SK-N-SH (cell line): Measurements from ENCODE around the gene SMCP. TPM values are rescaled to one million over a fixed set of nuclear protein-coding genes. Genes with fewer than 3 reads are reported as not detected.
A peak's percentile ranks its signal among the peaks of the same experiment; 100 is the strongest.

Source experiments
- CTCF ChIA-PET: fragments of 300-600, 350-600 bp; formaldehyde crosslinking; extraction: SDS; loops from one replicate; lab custom pipeline; 2021; lab: Yijun Ruan, JAX
- POLR2A ChIA-PET: fragments of 350-600 bp; sonication (Branson Sonifier 250); formaldehyde crosslinking; extraction: SDS; loops from one replicate; lab custom pipeline; 2020; ENCODE audit warnings: antibody characterized with exemption, inconsistent platforms; lab: Yijun Ruan, JAX
- DNase-seq: peaks from one replicate; pipeline ENCODE4 v3.0.0; 2012
- H2AFZ ChIP-seq: fragments of 200-600 bp; sonication (generic); 2 replicates; pipeline ENCODE4 v1.8.1; 2016; ENCODE audit warnings: antibody characterized with exemption, mild to moderate bottlenecking, low read depth
- H3F3A ChIP-seq: fragments of 200-600 bp; sonication (generic); replicated peaks from 2 replicates; pipeline ENCODE3; 2016; ENCODE audit warnings: antibody characterized with exemption, mild to moderate bottlenecking; ENCODE audit not compliant: insufficient read depth
- H3K27ac ChIP-seq, 2 experiments: fragments of 200-500 bp in 1 of 2; fragments of 200-600 bp in 1 of 2; sonication (Bioruptor generic) in 1 of 2; sonication (generic), shearing (Covaris generic) in 1 of 2; 2 replicates each; pipeline versions ENCODE4 v1.5.1 to v1.6.1; 2014 to 2016; ENCODE audit warnings: low read depth in 2 of 2, inconsistent platforms in 1 of 2, low read length in 1 of 2, mild to moderate bottlenecking in 1 of 2, mixed read lengths in 1 of 2
- H3K27me3 ChIP-seq: fragments of 200-600 bp; sonication (generic), shearing (Covaris generic); 2 replicates; pipeline ENCODE4 v1.6.1; 2016; ENCODE audit warnings: mixed run types; ENCODE audit not compliant: insufficient read depth
- H3K36me3 ChIP-seq, 2 experiments: fragments of 200-500 bp in 1 of 2; fragments of 200-600 bp in 1 of 2; sonication (Bioruptor generic) in 1 of 2; sonication (generic) in 1 of 2; replicated peaks in 1 of 2; 2 replicates each; pipeline versions ENCODE3 to v1.5.1; 2014 to 2016; ENCODE audit warnings: low read length in 1 of 2, mild to moderate bottlenecking in 1 of 2; ENCODE audit not compliant: insufficient read depth in 2 of 2, control insufficient read depth in 1 of 2
- H3K4me1 ChIP-seq, 2 experiments: fragments of 200-500 bp in 1 of 2; fragments of 200-600 bp in 1 of 2; sonication (Bioruptor generic) in 1 of 2; sonication (generic), shearing (Covaris generic) in 1 of 2; 2 replicates each; pipeline versions ENCODE4 v1.5.1 to v1.6.1; 2014 to 2016; ENCODE audit warnings: low read depth in 1 of 2, low read length in 1 of 2, mixed run types in 1 of 2; ENCODE audit not compliant: insufficient read depth in 2 of 2, control insufficient read depth in 1 of 2
- H3K4me2 ChIP-seq: fragments of 200-600 bp; sonication (generic), shearing (Covaris generic); 2 replicates; pipeline ENCODE4 v1.6.1; 2017; ENCODE audit warnings: mixed run types
- H3K4me3 ChIP-seq, 2 experiments: fragments of 200-500 bp in 1 of 2; fragments of 200-600 bp in 1 of 2; sonication (Bioruptor generic) in 1 of 2; sonication (generic), shearing (Covaris generic) in 1 of 2; 2 replicates each; pipeline versions ENCODE4 v1.5.1 to v1.8.1; 2014 to 2016; ENCODE audit warnings: low read depth in 2 of 2, inconsistent platforms in 1 of 2, low read length in 1 of 2, mild to moderate bottlenecking in 1 of 2, mixed read lengths in 1 of 2, moderate library complexity in 1 of 2
- H3K79me2 ChIP-seq: fragments of 200-600 bp; sonication (generic); 2 replicates; pipeline ENCODE4 v1.8.1; 2017; ENCODE audit warnings: mild to moderate bottlenecking; ENCODE audit not compliant: insufficient read depth
- H3K9ac ChIP-seq: fragments of 200-600 bp; sonication (generic); 2 replicates; pipeline ENCODE4 v1.6.1; 2017; ENCODE audit warnings: mixed run types
- H3K9me2 ChIP-seq: fragments of 200-600 bp; sonication (generic); 2 replicates; pipeline ENCODE4 v1.6.1; 2017; ENCODE audit warnings: mixed run types
- H3K9me3 ChIP-seq: fragments of 200-600 bp; sonication (generic); 2 replicates; pipeline ENCODE4 v1.6.1; 2017; ENCODE audit warnings: mixed run types, mild to moderate bottlenecking, moderate library complexity
- H4K20me1 ChIP-seq: fragments of 200-600 bp; sonication (generic); 2 replicates; pipeline ENCODE4 v1.6.1; 2017; ENCODE audit warnings: mild to moderate bottlenecking, mixed run types; ENCODE audit not compliant: insufficient read depth
- EZH2phosphoT487 ChIP-seq: fragments of 200-600 bp; sonication (generic); IDR thresholded peaks from 2 replicates; pipeline ENCODE4 v1.6.1; 2017; ENCODE audit warnings: low read depth, mixed run types, mild to moderate bottlenecking, antibody characterized with exemption, moderate library complexity, borderline replicate concordance
- GATA2 ChIP-seq: sonication (generic); formaldehyde crosslinking; IDR thresholded peaks from 2 replicates; pipeline ENCODE4 v1.5.0; 2020; ENCODE audit warnings: mild to moderate bottlenecking, missing genetic modification reagents
- IRF3 ChIP-seq: fragments of 150-350 bp; IDR thresholded peaks from 2 replicates; pipeline ENCODE4 v1.6.1; 2016; ENCODE audit warnings: mild to moderate bottlenecking, low read depth, low read length
- MEF2A ChIP-seq: IDR thresholded peaks from 2 replicates; pipeline ENCODE4 v1.4.0; 2012; ENCODE audit warnings: low read depth, borderline replicate concordance
- NRF1 ChIP-seq: IDR thresholded peaks from 2 replicates; pipeline ENCODE4 v1.6.1; 2012; ENCODE audit warnings: low read depth, mild to moderate bottlenecking, low read length
- PBX3 ChIP-seq: IDR thresholded peaks from 2 replicates; pipeline ENCODE4; 2012
- SMC3 ChIP-seq: IDR thresholded peaks from 2 replicates; pipeline ENCODE4 v1.6.1; 2012; ENCODE audit warnings: low read depth, low read length, improper control_type of control experiment
- TAF1 ChIP-seq: IDR thresholded peaks from 2 replicates; pipeline ENCODE4 v1.6.1; 2012; ENCODE audit warnings: low read depth, mild to moderate bottlenecking, low read length, moderate library complexity, borderline replicate concordance
- TCF12 ChIP-seq: IDR thresholded peaks from 2 replicates; pipeline ENCODE4 v1.4.0; 2012
- TEAD4 ChIP-seq: IDR thresholded peaks from 2 replicates; pipeline ENCODE4 v1.4.0; 2012; ENCODE audit warnings: mild to moderate bottlenecking, borderline replicate concordance; ENCODE audit not compliant: insufficient read depth
- USF2 ChIP-seq: fragments of 150-350 bp; IDR thresholded peaks from 2 replicates; pipeline ENCODE4 v1.6.1; 2017; ENCODE audit warnings: antibody characterized with exemption, low read length, low read depth, borderline replicate concordance
- WGBS: methylation state at CpG from one replicate; pipeline ENCODE4 v1.1.6; 2017; ENCODE audit warnings: low lambda C conversion rate; 5-methylcytosine and 5-hydroxymethylcytosine counted together
- polyA plus RNA-seq, 3 experiments: library from polyadenylated mRNA; depleted of rRNA; stranded (reverse); fragments of >200 nt; gene quantifications; 2 replicates each; pipeline ENCODE4 v1.2.3, GENCODE V29; 2012

SMCP gene
- polyA plus RNA-seq, 1 of the 3 experiments (the other 2 are of a cell fraction), result not detected

- TF ChIP-seq EZH2phosphoT487 (no peak), SMC3 (no peak), USF2 (no peak), TAF1 (no peak), TCF12 (peak; percentile 74), TEAD4 (peak; percentile 58; the same call in 1 of the 2 replicates), IRF3 (no peak), NRF1 (no peak), MEF2A (0 out of 2 replicates have a peak, but pooled peaks have one; percentile 33)
Measured at GRCh38 chr1:152906023-152906565, 28.0 kb downstream of the SMCP start (continued).

GRCh38 chr1:152907686-152908601, 29.8 kb downstream of the SMCP start, which contains the start of gene IVL:
Gene IVL (plus strand): TSS chr1:152908546. CDS start chr1:152909798, 1,252 bp downstream.
- DNase-seq, result no peak
- peak within 1 kb of the TSS; percentile 73 for H2AFZ ChIP-seq
- H3F3A ChIP-seq, result peaks cover 35% of the 10 kb centered on the region
- H3K9me3 ChIP-seq, result no peaks in the 10 kb centered on the region
- no peaks in the 10 kb centered on the region for H3K27me3 ChIP-seq
- H3K36me3 ChIP-seq, result no peaks in the 10 kb centered on the region
- peaks cover 0 to 30% of the 10 kb centered on the region in 2 experiments; a peak in 2 of 4 replicates for H3K4me1 ChIP-seq
- TF ChIP-seq GATA2 (CRISPR knock-in tag), result no peak
- TF ChIP-seq PBX3, result peak; percentile 50; the same call in 1 of the 2 replicates
- no peaks in the 10 kb centered on the region for H3K9me2 ChIP-seq
- H3K27ac ChIP-seq, result peak within 1 kb of the TSS in 1 of 2 experiments; percentile 99; a peak in 2 of 4 replicates
- POLR2A ChIA-PET, result no interaction called here
- no peaks in the 10 kb centered on the region for H4K20me1 ChIP-seq
- H3K4me3 ChIP-seq, result no peak within 1 kb of the TSS; a peak in 1 of 4 replicates
- CTCF ChIA-PET, result no interaction called here
- peak within 1 kb of the TSS; percentile 71; the same call in 1 of the 2 replicates for H3K9ac ChIP-seq
- peak within 1 kb of the TSS; percentile 61 for H3K4me2 ChIP-seq
- no peaks in the 10 kb centered on the region for H3K79me2 ChIP-seq
- 26% methylated on average over 4 of the region's 4 CpGs for WGBS
